ENCODE data around the gene MAPK13.

MAPK13 gene

GRCh38 chr6:36123270-36124139 is 6.8 kb upstream of the MAPK13 start (continued):
- TF ChIP-seq ZNF785 (tag by site-specific recombination; IDR thresholded peaks at IDR 0.05) (no peak), ZNF140 (tag by site-specific recombination; IDR thresholded peaks at IDR 0.05) (no peak), ZNF626 (tag by site-specific recombination; IDR thresholded peaks at IDR 0.05) (no peak), ZEB2 (tag by site-specific recombination; IDR thresholded peaks at IDR 0.05) (no peak), ZNF670 (tag by site-specific recombination; IDR thresholded peaks at IDR 0.05; ENCODE audit: low read depth) (no peak), ZNF555 (tag by site-specific recombination; conservative IDR thresholded peaks at IDR 0.05) (no peak), ZSCAN18 (tag by site-specific recombination; IDR thresholded peaks at IDR 0.05) (no peak), ZBTB48 (tag by site-specific recombination; IDR thresholded peaks at IDR 0.05) (no peak), ZNF335 (tag by site-specific recombination; conservative IDR thresholded peaks at IDR 0.05) (peak; percentile 49; the same call in 1 of the 2 replicates), ZBTB20 (tag by site-specific recombination; IDR thresholded peaks at IDR 0.05) (no peak), ZBTB11 (tag by site-specific recombination; conservative IDR thresholded peaks at IDR 0.05; ENCODE audit: low read depth) (no peak), SP2 (tag by site-specific recombination; IDR thresholded peaks at IDR 0.05) (no peak), BCL11B (tag by site-specific recombination; IDR thresholded peaks at IDR 0.05; ENCODE audit: low read depth) (no peak), ZNF704 (tag by site-specific recombination; IDR thresholded peaks at IDR 0.05) (no peak), ZNF416 (tag by site-specific recombination; IDR thresholded peaks at IDR 0.05) (no peak), INSM2 (tag by site-specific recombination; IDR thresholded peaks at IDR 0.05) (no peak), ZNF624 (tag by site-specific recombination; IDR thresholded peaks at IDR 0.05) (no peak), ZNF202 (tag by site-specific recombination; IDR thresholded peaks at IDR 0.05; ENCODE audit: borderline replicate concordance) (no peak), REST (tag by site-specific recombination; IDR thresholded peaks at IDR 0.05) (peak; percentile 57; the same call in 1 of the 2 replicates), ZNF654 (tag by site-specific recombination; IDR thresholded peaks at IDR 0.05; ENCODE audit: low read depth) (peak; percentile 53), ZNF792 (tag by site-specific recombination; IDR thresholded peaks at IDR 0.05) (no peak), ZNF514 (tag by site-specific recombination; IDR thresholded peaks at IDR 0.05) (no peak), ZNF510 (tag by site-specific recombination; IDR thresholded peaks at IDR 0.05; ENCODE audit: insufficient replicate concordance) (no peak), ZNF155 (tag by site-specific recombination; IDR thresholded peaks at IDR 0.05) (no peak), ZNF521 (tag by site-specific recombination; IDR thresholded peaks at IDR 0.05) (no peak), ZNF561 (tag by site-specific recombination; IDR thresholded peaks at IDR 0.05; ENCODE audit: borderline replicate concordance) (no peak), ZNF221 (tag by site-specific recombination; IDR thresholded peaks at IDR 0.05; ENCODE audit: borderline replicate concordance) (no peak)

Data from HEK293 (cell line).